NCI-H128 (cell line): Measurements from ENCODE around the gene AHNAK.
"Not testable (repeated sequence)": the region's sequence is repeated elsewhere in the genome, so short reads cannot be mapped to it uniquely, and the experiment has no call there.

Source experiments
- DNase-seq: peaks from one replicate; lab custom pipeline; 2025; ENCODE audit not compliant: unreplicated experiment; lab: John Stamatoyannopoulos, UW

AHNAK gene

GRCh38 chr11:62553839-62554361 is 7.3 kb upstream of the AHNAK start:
- no peak for DNase-seq

- no peak for DNase-seq
Measured at GRCh38 chr11:62553080-62553838, 6.7 kb upstream of the AHNAK start.

GRCh38 chr11:62552485-62553079 is 6.0 kb upstream of the AHNAK start:
- no peak for DNase-seq

GRCh38 chr11:62550478-62550877 is 3.9 kb upstream of the AHNAK start:
- not testable (repeated sequence) for DNase-seq

GRCh38 chr11:62548545-62549335 is 2.1 kb upstream of the AHNAK start:
- no peak for DNase-seq

GRCh38 chr11:62547691-62548281 is 1.2 kb upstream of the AHNAK start:
- DNase-seq: no peak

- no peak for DNase-seq
Measured at GRCh38 chr11:62546929-62547625, 471 bp upstream of the AHNAK start.

- no peak for DNase-seq
Measured at GRCh38 chr11:62545437-62546243, 966 bp downstream of the AHNAK start.

- no peak for DNase-seq
Measured at GRCh38 chr11:62544581-62545436, 1.8 kb downstream of the AHNAK start.

- DNase-seq: no peak
Measured at GRCh38 chr11:62543680-62544444, 2.7 kb downstream of the AHNAK start.

GRCh38 chr11:62542750-62543567 is 3.6 kb downstream of the AHNAK start:
- DNase-seq: no peak

- DNase-seq: no peak
Measured at GRCh38 chr11:62542111-62542745, 4.4 kb downstream of the AHNAK start.

- DNase-seq: no peak
Measured at GRCh38 chr11:62540804-62541701, 5.6 kb downstream of the AHNAK start.

- no peak for DNase-seq
Measured at GRCh38 chr11:62539238-62539925, 7.2 kb downstream of the AHNAK start.

- DNase-seq: no peak
Measured at GRCh38 chr11:62538470-62539237, 8.0 kb downstream of the AHNAK start.
